Colonic mucosa (tissue), 4 donors: ENCODE results near the gene DRAM1. TPM values are rescaled to one million over a fixed set of nuclear protein-coding genes. Genes with fewer than 3 reads are reported as not detected.
A peak's percentile ranks its signal among the peaks of the same experiment; 100 is the strongest.
"Not testable (repeated sequence)": the region's sequence is repeated elsewhere in the genome, so short reads cannot be mapped to it uniquely, and the experiment has no call there.

ENCODE experiments used
- DNase-seq: peaks from one replicate; pipeline ENCODE4 v3.0.0-alpha.2; 2020
- H3K27ac ChIP-seq: fragments of 200-600 bp; one replicate; pipeline ENCODE4 v1.8.0; 2021
- H3K27me3 ChIP-seq: fragments of 200-600 bp; one replicate; pipeline ENCODE4 v1.8.0; 2021
- H3K36me3 ChIP-seq: fragments of 200-600 bp; one replicate; pipeline ENCODE4 v1.8.0; 2021
- H3K4me1 ChIP-seq: fragments of 200-600 bp; one replicate; pipeline ENCODE4 v1.8.0; 2021; ENCODE audit warnings: mild to moderate bottlenecking
- H3K4me3 ChIP-seq: fragments of 200-600 bp; one replicate; pipeline ENCODE4 v1.8.0; 2021
- H3K9ac ChIP-seq, 2 donors: one replicate each; pipeline ENCODE4 v1.7.0; 2013; ENCODE audit warnings: control low read depth in 2 of 2, low read depth in 2 of 2, low read length in 2 of 2
- H3K9me3 ChIP-seq: fragments of 200-600 bp; one replicate; pipeline ENCODE4 v1.8.0; 2021
- intact Hi-C: fragments of 100-400 bp; cut with DNase I; formaldehyde crosslinking; loops from one replicate; pipeline ENCODE4 v1.14.1; 2022
- total RNA-seq, 2 donors: library from RNA; stranded (reverse); fragmentation: NEBNext Ultra II Directional in 1 of 2; extraction: Animal tissue kit (Norgen Biotek cat#: 25700) in 1 of 2; gene quantifications; one replicate each; pipeline ENCODE4 v1.2.1, GENCODE V29; 2021
- TF ChIP-seq, protein P1 (sequence below): fragments of 200-600 bp; IDR thresholded peaks from one replicate; pipeline ENCODE4 v1.8.0; 2022; ENCODE audit warnings: antibody characterized with exemption, mild to moderate bottlenecking
- donor health status: healthy.
- donor health status: DM: no; HTN: no; CAD: no.
- donor health status: DM: no; HTN: no; CAD: no.

The DRAM1 gene
- total RNA-seq, 2 donors from 2014 or later: 4.0 to 10.0 TPM

DNA sequence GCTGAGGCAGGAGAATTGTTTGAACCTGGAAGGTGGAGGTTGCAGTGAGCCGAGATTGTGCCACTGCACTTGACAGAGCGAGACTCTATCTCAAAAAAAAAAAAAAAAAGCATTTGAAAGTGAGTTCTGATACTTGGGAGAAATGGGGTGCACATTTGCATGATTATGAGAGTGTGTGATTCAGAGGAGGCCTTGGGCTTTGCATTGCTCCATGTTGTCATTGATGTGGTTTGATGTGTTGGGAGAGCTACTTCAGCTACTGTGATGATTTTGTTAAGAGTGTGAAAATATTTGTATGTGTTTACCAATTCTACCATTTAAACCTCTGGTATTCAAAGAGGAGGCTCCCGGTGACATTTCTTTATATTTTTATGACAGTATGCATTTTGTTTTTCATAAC is 24.4 kb downstream of the DRAM1 start:
- H3K27me3 ChIP-seq: no peaks in the 10 kb centered on the region
- no peak overlapping the region for H3K4me3 ChIP-seq
- intact Hi-C loops: no loop called here
- H3K4me1 ChIP-seq: no peaks in the 10 kb centered on the region
- TF ChIP-seq, protein P1, sequence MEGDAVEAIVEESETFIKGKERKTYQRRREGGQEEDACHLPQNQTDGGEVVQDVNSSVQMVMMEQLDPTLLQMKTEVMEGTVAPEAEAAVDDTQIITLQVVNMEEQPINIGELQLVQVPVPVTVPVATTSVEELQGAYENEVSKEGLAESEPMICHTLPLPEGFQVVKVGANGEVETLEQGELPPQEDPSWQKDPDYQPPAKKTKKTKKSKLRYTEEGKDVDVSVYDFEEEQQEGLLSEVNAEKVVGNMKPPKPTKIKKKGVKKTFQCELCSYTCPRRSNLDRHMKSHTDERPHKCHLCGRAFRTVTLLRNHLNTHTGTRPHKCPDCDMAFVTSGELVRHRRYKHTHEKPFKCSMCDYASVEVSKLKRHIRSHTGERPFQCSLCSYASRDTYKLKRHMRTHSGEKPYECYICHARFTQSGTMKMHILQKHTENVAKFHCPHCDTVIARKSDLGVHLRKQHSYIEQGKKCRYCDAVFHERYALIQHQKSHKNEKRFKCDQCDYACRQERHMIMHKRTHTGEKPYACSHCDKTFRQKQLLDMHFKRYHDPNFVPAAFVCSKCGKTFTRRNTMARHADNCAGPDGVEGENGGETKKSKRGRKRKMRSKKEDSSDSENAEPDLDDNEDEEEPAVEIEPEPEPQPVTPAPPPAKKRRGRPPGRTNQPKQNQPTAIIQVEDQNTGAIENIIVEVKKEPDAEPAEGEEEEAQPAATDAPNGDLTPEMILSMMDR: no peak
- no peak overlapping the region for H3K27ac ChIP-seq
- no peaks in the 10 kb centered on the region for H3K9me3 ChIP-seq
- DNase-seq: no peak
- no peaks in the 10 kb centered on the region for H3K36me3 ChIP-seq
- no peak overlapping the region for H3K9ac ChIP-seq

DNA sequence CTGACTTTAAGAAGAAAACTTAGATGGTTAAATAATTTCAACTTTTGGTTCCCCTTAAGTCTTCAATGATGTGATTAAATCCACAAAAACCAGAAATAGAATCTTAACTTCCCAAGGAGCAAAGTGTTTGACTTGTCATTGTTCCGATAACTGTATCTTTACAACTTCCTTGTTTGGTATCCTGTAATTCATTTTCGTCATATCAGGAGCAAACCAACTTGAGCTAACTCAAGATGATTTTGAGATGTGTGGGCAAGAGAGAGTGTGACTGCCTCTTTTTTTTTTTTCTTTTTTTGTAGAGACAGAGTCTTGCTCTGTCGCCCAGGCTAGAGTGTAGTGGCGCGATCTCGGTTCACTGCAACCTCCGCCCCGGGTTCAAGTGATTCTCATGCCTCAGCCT is 25.3 kb downstream of the DRAM1 start:
- no peaks in the 10 kb centered on the region for H3K9me3 ChIP-seq
- no peaks in the 10 kb centered on the region for H3K27me3 ChIP-seq
- H3K9ac ChIP-seq: no peak overlapping the region
- no peaks in the 10 kb centered on the region for H3K36me3 ChIP-seq
- DNase-seq: no peak
- intact Hi-C loops: no loop called here
- peak overlapping the region; percentile 27 for H3K27ac ChIP-seq
- H3K4me1 ChIP-seq: no peaks in the 10 kb centered on the region
- TF ChIP-seq, protein P1: no peak
- H3K4me3 ChIP-seq: no peak overlapping the region

DNA sequence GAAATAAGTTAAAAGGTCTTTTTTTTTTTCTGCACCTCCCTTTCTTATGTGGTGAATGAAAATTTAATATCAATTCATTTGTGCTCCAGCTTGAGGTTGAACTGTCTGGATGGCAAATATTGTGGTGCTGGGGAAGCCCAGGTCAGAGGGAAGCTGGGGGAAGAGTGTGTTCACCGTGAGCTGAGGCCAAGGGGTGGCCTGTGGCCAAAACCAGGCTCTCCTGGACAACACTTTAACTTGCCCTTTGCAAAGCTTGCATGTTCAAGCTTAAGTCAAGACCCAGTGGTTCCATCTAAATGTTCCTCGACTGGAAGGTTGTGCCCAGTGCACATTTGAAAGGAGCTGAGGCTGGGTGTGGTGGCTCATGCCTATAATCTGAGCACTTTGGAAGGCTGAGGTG is 28.8 kb downstream of the DRAM1 start:
- no peaks in the 10 kb centered on the region for H3K36me3 ChIP-seq
- no peak overlapping the region for H3K9ac ChIP-seq
- DNase-seq: no peak
- no peak overlapping the region for H3K27ac ChIP-seq
- H3K9me3 ChIP-seq: no peaks in the 10 kb centered on the region
- TF ChIP-seq, protein P1: no peak
- H3K27me3 ChIP-seq: no peaks in the 10 kb centered on the region
- no peak overlapping the region for H3K4me3 ChIP-seq
- intact Hi-C loops: no loop called here
- no peaks in the 10 kb centered on the region for H3K4me1 ChIP-seq

DNA sequence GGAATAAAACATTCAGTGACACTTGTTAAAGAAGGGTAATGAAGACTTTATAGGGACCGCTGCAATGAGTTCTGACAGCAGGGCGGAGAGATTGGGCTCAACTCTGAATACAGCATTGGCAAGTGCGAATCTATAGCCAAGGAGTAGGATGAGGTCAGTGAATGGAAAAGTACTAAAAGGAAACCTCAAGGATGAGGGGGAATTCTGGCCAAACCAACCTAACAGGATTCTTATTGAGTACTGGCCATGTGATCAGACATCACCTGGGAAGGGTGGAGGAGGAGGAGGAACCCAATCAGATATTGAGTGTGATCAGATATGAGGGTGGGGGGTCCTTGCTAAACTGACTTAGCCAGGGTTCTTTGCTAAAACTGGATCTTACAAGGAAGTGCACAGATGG is 31.0 kb downstream of the DRAM1 start:
- intact Hi-C loops: no loop called here
- H3K9ac ChIP-seq: no peak overlapping the region
- no peak for DNase-seq
- no peaks in the 10 kb centered on the region for H3K27me3 ChIP-seq
- H3K4me3 ChIP-seq: no peak overlapping the region
- H3K27ac ChIP-seq: no peak overlapping the region
- no peaks in the 10 kb centered on the region for H3K36me3 ChIP-seq
- H3K4me1 ChIP-seq: no peaks in the 10 kb centered on the region
- H3K9me3 ChIP-seq: no peaks in the 10 kb centered on the region
- TF ChIP-seq, protein P1: no peak

DNA sequence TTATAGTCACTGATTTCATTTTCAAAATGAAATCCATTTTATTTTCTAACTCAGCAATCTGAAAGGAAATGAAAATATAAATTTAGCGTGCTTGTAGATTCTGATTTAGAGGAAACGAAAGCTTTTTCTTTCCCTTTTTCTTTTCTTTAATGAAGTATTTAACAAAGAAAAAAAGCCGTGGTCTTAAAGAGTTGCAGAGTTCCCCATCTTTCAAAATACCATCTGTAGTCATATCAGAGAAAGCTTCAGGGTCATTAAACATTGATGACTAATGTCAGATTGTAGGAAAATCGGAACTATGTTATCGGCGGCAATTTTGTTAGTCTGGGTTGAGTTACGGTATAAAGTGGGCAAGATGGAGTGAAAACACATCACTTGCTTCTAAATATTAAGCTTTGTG is 32.3 kb downstream of the DRAM1 start:
- Histone ChIP-seq H3K4me1 (no peaks in the 10 kb centered on the region), H3K4me3 (no peak overlapping the region), H3K27me3 (no peaks in the 10 kb centered on the region), H3K9ac (no peak overlapping the region), H3K27ac (no peak overlapping the region), H3K36me3 (no peaks in the 10 kb centered on the region), H3K9me3 (no peaks in the 10 kb centered on the region)
- TF ChIP-seq, protein P1: no peak
- intact Hi-C loops: no loop called here
- DNase-seq: no peak

DNA sequence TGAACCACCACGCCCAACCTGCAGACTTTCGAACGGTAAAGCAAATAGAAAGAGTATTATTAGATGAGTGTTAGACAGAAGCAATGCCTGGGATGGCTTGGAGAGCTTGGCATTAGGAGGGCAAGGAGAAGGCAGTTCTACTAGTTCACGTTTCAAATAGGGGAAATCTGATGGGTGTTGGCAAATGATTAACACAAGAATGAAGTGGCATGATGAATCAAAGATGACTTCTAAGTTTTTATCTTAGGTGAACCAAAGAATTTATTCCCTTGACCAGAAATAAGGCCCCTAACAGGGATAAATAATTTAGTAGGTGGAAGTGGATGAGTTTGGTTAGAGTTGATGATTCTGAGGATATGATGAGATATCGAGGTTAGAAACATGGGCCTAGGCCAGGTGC is 38.5 kb downstream of the DRAM1 start:
- Histone ChIP-seq H3K9ac (no peak overlapping the region), H3K9me3 (no peaks in the 10 kb centered on the region), H3K27me3 (no peaks in the 10 kb centered on the region), H3K27ac (no peak overlapping the region), H3K4me1 (no peaks in the 10 kb centered on the region), H3K4me3 (no peak overlapping the region), H3K36me3 (no peaks in the 10 kb centered on the region)
- intact Hi-C loops: no loop called here
- DNase-seq: no peak
- TF ChIP-seq, protein P1: no peak

DNA sequence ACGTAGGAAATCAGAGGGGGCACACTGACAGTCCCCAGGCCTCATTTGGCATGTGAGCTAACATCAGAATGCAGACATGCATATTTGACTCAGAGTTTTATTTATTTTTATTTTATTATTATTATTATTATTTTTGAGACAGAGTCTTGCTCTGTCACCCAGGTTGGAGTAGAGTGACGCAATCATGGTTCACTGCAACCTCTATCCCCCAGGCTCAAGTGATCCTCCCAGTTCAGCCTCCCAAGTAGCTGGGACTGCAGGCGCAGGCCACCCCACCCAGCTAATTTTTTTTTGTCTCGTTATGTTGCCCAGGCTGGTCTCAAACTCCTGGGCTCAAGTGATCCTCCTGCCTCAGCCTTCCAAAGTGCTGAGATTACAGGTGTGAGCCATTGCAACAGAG is 41.4 kb downstream of the DRAM1 start:
- H3K9me3 ChIP-seq, intact Hi-C loops, H3K27me3 ChIP-seq, H3K4me3 ChIP-seq, H3K4me1 ChIP-seq, H3K36me3 ChIP-seq, H3K9ac ChIP-seq, H3K27ac ChIP-seq, DNase-seq: not testable (repeated sequence)
